HepG2 (cell line): ENCODE measurements around the gene C2. TPM values are rescaled to one million over a fixed set of nuclear protein-coding genes. Genes with fewer than 3 reads are reported as not detected.

ENCODE experiments used
- ARID5B ChIP-seq: IDR thresholded peaks from 2 replicates; pipeline ENCODE4 v1.4.0; 2020; ENCODE audit warnings: mild to moderate bottlenecking, missing genetic modification reagents
- ATF1 ChIP-seq: IDR thresholded peaks from 2 replicates; pipeline ENCODE4 v1.6.1; 2016; ENCODE audit warnings: mild to moderate bottlenecking, control low read depth
- NFAT5 ChIP-seq: sonication (generic); formaldehyde crosslinking; IDR thresholded peaks from 2 replicates; pipeline ENCODE4 v1.4.0; 2020; ENCODE audit warnings: missing genetic modification reagents
- PAXIP1 ChIP-seq: sonication (generic); formaldehyde crosslinking; conservative IDR thresholded peaks from 2 replicates; pipeline ENCODE4 v1.4.0; 2020; ENCODE audit warnings: mild to moderate bottlenecking, missing genetic modification reagents, moderate library complexity
- PLSCR1 ChIP-seq: sonication (generic); formaldehyde crosslinking; IDR thresholded peaks from 2 replicates; pipeline ENCODE4 v1.5.0; 2020; ENCODE audit warnings: missing genetic modification reagents, mild to moderate bottlenecking, borderline replicate concordance
- ZNF317 ChIP-seq: sonication (generic); formaldehyde crosslinking; IDR thresholded peaks from 2 replicates; pipeline ENCODE4 v1.5.0; 2020; ENCODE audit warnings: mild to moderate bottlenecking, missing genetic modification reagents
- ZNF512 ChIP-seq: sonication (generic); formaldehyde crosslinking; IDR thresholded peaks from 2 replicates; pipeline ENCODE4 v1.4.0; 2020; ENCODE audit warnings: mild to moderate bottlenecking, missing genetic modification reagents
- ZNF678 ChIP-seq: sonication (generic); formaldehyde crosslinking; IDR thresholded peaks from 2 replicates; pipeline ENCODE4 v1.4.0; 2020; ENCODE audit warnings: mild to moderate bottlenecking, missing genetic modification reagents
- polyA plus RNA-seq, 8 experiments: library from polyadenylated mRNA; depleted of rRNA in 3 of 8; stranded (reverse) in 7 of 8; unstranded in 1 of 8; fragments of >200 nt; fragmentation: Illumina TruSeq in 4 of 8; extraction: Trizol in 4 of 8; gene quantifications; 2 replicates each; pipeline versions ENCODE4 v1.2.1 to v1.2.3, GENCODE V29; 2011 to 2016; ENCODE audit warnings: low read depth in 4 of 8, missing spikeins in 1 of 8, mixed read lengths in 1 of 8; ENCODE audit not compliant: insufficient read depth in 1 of 8
- total RNA-seq, 5 experiments: library from RNA; depleted of rRNA; stranded (reverse); fragments of >200 nt; fragmentation: Illumina TruSeq; extraction: Trizol; gene quantifications; 2 replicates each; pipeline ENCODE4 v1.2.3, GENCODE V29; 2016; ENCODE audit warnings: low read depth in 1 of 5

C2 gene
- total and polyA plus RNA-seq, 2 of the 13 experiments (the other 11 are each of a cell fraction or from before 2014, with no cell fraction given), result 165 to 307 TPM

GRCh38 chr6:31971993-31972708 lies 44.6 kb downstream of the C2 start, which contains the start of gene DXO (continued):
- TF ChIP-seq PAXIP1 (CRISPR knock-in tag) (peak; percentile 65), ATF1 (CRISPR knock-in tag) (peak; percentile 100), ZNF678 (no peak), ARID5B (CRISPR knock-in tag) (0 out of 2 replicates have a peak, but pooled peaks have one; percentile 34), ZNF512 (CRISPR knock-in tag) (no peak), NFAT5 (CRISPR knock-in tag) (no peak), PLSCR1 (no peak), ZNF317 (CRISPR knock-in tag) (peak; percentile 74)
